Fibroblast of mammary gland (primary cell): ENCODE results near the gene WWC2.

ENCODE experiments used
- DNase-seq: peaks from one replicate; pipeline ENCODE4 v3.0.0-alpha.2; 2010; ENCODE audit warnings: low read depth
- H3K4me3 ChIP-seq: 2 replicates; pipeline ENCODE4 v1.5.1; 2011; ENCODE audit warnings: low read depth, mild to moderate bottlenecking, low read length, moderate library complexity; ENCODE audit not compliant: control insufficient read depth
- TF ChIP-seq, protein P1 (sequence below): conservative IDR thresholded peaks from 2 replicates; pipeline ENCODE4 v1.5.1; 2011; ENCODE audit warnings: low read depth, low read length, inconsistent platforms; ENCODE audit not compliant: control insufficient read depth, insufficient read depth

Gene WWC2

DNA sequence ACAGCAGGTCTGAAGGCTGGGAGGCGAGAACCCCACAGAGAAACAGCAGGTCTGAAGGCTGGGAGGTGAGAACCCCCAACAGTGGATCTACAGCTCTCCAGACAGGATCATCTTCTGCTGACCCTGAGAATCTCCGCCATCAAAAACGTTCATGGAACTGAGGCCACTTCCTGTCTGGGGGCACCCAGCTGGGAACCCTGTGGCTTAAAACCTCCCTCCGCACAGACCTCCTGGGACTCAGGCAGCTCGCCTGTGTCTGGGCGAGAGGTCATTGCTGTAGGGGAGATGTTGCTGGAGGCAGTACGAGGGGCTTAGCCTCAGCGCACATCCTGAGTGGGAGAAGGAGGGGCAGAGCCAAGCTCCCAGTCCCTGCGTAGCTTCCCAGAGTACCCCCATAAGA, 238.3 kb downstream of the WWC2 start:
- TF ChIP-seq, protein P1, sequence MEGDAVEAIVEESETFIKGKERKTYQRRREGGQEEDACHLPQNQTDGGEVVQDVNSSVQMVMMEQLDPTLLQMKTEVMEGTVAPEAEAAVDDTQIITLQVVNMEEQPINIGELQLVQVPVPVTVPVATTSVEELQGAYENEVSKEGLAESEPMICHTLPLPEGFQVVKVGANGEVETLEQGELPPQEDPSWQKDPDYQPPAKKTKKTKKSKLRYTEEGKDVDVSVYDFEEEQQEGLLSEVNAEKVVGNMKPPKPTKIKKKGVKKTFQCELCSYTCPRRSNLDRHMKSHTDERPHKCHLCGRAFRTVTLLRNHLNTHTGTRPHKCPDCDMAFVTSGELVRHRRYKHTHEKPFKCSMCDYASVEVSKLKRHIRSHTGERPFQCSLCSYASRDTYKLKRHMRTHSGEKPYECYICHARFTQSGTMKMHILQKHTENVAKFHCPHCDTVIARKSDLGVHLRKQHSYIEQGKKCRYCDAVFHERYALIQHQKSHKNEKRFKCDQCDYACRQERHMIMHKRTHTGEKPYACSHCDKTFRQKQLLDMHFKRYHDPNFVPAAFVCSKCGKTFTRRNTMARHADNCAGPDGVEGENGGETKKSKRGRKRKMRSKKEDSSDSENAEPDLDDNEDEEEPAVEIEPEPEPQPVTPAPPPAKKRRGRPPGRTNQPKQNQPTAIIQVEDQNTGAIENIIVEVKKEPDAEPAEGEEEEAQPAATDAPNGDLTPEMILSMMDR: no peak
- no peak overlapping the region for H3K4me3 ChIP-seq
- DNase-seq: no peak

DNA sequence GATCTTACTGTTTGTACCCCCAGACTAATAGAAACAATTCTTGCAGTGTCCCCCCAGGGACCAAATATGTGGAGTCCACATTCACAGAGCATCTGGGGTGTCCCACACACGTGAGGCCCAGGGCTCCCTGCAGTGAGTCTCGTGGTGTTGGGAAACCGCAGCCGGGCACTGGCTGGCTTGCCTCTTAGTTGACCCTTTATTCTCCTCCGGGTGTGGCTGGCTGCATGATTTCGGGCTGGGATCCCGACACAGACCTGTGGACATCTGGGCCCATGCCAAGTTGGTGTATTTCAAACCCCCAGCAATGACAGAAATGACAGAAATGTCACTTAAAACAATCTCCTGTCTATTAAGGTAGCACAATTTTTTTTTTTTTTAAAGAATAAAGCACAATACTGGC, 238.8 kb downstream of the WWC2 start:
- no peak overlapping the region for H3K4me3 ChIP-seq
- no peak for DNase-seq
- TF ChIP-seq, protein P1: no peak

DNA sequence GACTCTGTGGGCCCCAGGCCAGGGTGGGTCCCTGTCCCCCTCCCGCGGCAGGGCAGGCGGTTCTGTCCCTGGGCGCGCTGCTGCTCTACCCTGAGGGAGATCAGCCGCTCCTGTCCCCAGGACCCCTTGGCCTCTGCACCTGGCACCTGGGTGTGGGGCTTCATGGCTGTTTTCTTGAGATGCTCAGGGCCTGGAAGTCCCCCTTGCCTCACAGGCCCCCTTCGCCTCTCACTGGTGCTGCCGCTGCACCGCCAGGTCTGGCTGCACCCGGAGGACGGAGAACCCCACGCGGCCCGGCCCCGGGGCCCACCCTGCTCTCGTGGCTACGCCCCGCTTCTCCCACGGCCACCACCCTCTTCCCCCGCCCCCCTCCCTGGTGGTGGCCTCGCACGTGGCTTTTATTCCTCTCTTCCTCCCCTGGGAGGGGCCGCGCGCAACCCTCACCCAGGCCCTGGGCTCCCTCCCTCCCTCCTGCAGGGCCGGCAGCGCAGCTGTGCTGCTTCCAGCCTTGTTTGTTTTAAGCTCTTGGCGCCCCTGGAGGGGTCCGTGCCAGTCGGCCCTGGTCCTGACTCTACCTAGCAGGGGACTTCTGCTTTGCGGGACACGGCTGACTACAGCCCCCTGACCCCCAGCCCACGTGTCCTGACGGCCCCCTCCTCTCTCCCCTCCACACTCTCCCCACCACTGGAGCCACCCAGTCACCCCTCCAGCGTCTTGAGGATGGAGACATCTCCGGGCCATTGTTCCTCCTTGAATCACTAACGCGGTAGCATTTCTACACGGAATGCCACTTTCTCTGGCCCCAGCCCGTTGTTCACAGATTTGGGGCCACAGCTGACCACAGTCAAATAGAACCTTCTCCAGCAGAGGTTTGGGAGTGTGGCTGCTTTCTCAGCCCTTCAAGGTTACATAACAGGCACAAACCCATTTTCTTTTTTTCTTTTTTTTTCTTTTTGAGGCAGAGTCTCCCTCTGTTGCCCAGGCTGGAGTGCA, 243.8 kb downstream of the WWC2 start:
- H3K4me3 ChIP-seq: no peak overlapping the region
- TF ChIP-seq, protein P1: no peak
- no peak for DNase-seq

DNA sequence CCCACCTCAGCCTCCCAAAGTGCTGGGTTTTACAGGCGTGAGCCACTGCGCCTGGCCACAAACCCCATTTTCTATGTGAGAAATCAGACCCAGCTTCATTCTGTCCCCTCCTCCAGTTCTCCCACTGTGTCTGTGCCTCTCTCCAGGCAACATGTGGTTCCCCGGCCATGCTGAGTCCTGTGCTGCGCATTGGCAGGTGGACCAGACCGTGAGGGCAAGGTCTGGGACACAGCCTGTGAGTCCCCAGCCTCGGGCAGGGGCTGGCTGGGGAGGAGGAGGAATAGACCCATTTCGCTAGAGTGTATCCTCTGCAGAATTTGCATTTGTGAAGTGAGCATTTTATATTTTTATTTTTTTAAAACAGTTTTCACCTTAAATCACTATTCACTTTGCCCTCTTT, 244.7 kb downstream of the WWC2 start:
- H3K4me3 ChIP-seq: no peak overlapping the region
- DNase-seq: no peak

DNA sequence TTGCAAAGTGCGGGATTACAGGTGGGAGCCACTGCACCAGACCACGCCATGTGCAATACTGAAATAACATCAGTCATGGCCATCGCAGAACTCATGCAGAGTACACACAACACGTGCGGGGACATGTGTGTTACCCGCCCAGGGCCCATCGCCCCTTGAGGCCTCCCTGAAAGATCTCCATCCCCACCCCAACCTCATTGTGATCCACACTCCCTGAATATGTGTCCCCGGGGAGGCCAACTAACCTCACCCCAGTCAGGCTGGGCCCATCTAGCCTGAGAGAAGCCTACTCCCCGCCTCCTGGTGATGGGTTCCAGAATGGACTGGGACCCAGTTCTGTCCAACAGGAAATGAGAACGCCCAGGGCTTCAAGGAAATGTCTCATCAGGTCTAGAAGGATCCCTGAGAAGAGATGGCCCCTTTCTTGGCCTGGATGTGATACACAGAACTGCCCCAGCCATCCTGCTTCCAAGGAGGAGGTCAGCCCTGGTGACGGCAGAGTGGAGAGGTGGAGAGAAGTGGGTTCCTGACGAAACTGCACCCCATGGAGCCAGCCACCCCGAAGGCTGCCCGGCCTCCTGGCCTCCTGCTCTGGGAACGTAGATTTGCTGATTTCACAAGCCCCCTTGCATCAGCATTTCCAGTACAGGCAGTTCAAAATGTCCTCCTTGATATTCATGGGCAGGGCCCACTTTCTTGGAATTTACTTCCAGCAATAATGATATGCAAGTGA, 245.6 kb downstream of the WWC2 start:
- DNase-seq: no peak
- TF ChIP-seq, protein P1: no peak

More for the DNA sequence above, 244.7 kb downstream of the WWC2 start:
- TF ChIP-seq, protein P1: no peak

DNA sequence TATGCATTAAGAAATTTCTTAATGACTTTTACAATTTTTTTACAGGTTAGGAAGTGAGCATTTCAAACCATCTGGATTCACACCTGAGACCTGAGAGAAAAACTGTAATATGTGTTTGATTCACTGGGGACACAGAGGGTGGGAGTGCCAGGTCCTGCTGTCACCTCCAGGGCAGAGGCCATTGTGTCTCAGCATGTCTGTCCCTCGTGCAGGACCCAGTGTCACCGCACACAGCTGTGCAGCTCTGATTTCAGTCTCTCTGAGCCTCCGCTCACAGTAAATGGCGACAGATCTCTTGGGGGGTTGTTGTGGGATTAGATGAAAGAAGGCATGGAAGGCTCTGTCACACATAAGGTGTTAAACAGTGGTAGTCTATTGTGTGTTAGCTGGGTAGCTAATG, 246.2 kb downstream of the WWC2 start:
- no peak for DNase-seq
- no peak overlapping the region for H3K4me3 ChIP-seq
- TF ChIP-seq, protein P1: no peak

More for the DNA sequence above, 245.6 kb downstream of the WWC2 start:
- H3K4me3 ChIP-seq: no peak overlapping the region
